Kidney glomerular epithelial cell (primary cell): ENCODE data around the gene NOL8.

Experiments
- DNase-seq: peaks from one replicate; lab custom pipeline; 2025; lab: John Stamatoyannopoulos, UW

NOL8 gene

DNA sequence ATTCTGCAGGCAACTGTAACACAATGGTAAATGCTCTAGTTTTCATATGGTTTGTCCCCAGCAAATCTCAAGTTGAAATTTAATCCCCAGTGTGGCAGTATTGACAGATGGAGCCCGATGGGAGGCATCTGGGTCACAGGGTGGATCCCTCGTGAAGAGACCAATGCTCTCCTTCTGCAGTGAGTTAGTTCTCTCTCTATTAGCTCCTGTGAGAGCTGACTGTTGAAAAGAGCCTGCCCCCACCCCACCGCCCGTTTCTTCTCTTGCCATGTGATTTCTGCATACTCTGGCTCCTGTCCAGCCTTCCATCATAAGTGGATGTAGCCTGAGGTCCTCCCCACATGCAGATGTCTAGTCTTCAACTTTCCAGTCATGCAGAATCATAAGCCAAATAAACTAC, 58.7 kb downstream of the NOL8 start:
- DNase-seq = no peak

DNA sequence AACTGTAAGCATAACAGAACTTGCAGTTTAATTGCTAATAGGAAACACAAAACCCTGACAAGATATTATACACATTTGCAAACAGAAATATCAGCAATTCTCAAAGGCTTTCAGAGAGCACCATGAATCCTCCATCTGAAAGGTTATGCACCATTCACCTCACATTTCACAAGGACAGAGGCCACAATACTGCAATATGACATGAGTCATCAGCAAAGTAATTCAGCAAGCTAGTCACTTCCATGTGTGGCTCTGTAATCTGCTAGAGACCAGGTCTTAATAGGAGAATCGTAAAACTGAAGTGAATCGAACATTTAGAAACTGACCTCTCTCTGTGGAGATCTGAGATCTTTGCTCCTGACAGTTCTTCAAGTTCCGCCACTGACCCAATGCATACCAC, 60.0 kb downstream of the NOL8 start:
- DNase-seq = peak; percentile 39

DNA sequence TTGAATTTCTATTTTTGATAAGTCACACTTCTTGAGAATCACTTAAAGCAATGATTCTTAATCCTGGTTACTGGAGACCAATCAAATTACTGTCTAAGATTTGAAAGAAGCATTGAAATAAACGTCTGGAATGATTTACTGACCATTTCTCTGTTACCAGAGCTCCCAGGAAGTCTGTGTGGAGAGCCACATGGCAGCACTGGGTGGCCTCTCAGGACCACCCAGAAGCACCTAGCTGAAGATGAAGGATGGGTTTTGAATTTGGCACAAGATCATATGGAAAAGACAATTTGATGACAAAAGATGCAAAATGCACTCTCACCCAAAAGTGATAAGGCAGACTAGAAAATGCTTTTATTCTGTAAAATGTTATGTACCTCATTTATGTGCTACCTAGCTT, 62.0 kb downstream of the NOL8 start:
- no peak for DNase-seq

DNA sequence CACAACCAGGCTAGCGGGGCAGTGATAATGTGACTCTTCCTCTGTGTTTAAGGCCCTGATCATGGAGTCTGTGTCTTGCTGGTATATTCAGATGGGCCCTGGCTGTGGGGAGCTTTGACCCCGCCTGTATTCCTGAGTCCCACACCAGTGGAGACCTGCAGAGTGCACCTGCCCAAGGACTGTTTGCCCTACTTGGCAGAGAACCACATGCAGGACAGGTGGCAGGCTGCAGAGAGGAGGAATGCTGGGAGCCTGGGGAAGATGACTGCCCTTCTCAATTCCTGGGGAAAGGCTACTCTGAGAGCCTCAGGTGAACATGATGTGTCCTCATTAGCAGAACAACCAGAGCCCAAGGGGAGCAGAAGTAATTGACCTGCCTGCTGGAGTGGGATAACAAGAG, 67.8 kb downstream of the NOL8 start:
- no peak for DNase-seq

DNA sequence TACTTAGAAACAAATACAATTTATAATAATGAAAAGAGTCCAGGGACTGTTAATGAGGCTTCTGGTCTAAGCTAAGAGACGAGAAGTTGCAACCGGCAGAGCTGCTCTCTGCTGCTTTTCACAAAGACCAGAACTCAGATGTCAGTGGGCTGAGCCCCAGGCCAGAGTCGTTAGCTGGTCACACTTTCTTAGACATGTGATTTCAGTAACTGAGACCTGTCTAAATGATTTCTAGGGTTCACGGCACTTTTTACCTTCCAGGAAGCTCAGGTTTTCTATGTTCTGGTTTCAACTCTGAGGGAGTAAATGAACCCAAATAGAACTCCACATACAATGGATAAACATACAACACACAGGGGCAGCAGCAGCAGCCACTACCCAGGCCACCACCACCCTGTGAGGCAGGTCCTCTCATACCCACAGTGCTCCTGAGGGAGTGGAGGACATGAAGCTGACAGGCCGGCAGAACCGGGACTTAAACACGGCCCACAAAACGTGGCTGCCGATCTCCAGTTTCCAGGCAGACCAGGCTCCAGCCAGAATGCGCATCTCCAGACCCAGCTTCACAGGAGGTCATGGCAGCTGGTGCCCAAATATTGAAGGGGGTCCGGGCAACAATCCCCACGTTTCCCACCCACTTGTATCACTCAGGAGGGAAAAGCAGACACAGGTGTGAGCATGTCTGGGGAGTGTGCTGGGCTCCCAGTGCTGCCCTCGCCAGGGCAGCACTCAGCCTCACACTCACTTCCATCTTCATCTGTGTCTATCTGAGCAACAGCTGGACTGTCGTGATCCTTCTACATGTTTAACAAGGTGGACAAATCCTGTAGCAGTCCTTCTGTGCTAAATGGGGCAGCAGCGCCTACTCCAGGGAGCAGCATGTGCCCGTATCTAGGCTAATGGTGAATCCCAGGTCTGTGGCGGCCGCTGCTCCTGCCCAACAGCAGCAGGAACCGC, 70.5 kb downstream of the NOL8 start:
- no peak for DNase-seq

DNA sequence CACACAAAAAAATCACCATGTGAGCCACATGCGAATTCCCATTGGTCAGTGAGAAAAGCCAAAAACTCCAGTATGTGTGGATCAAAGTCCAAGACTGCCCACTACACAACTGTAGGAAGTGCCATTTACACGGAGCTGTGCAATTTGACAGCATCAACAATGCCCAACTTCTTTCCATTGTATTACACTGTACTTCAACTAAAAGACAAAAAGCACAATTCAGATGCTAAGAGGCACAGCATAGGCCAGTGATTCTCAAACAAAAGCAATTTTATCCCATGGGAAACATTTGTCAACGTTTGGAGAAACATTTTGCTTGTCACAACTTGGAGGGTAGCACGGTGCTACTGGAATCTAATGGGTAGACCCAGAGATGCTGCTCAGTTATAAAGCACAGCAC, 71.5 kb downstream of the NOL8 start:
- no peak for DNase-seq

DNA sequence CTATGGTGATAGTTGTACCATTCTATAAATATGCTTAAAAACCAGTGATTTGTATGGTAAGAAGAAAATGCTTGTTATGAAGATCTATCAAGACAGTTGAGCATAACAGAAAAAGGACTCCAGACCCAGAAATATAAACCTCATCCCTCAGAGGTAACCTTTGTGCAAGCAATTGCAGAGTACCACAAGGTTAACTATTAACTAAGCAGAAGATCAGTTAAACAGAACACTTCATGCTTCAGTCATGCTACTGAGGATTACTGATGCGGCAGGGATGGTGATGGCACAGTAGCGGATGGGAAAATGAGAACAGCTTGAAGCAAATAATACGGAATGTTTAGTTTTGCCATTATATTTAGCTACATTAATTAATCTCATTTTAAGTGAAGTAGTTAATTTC, 77.2 kb downstream of the NOL8 start:
- peak; percentile 93 for DNase-seq
